ENCODE results near the gene MAN2B2.

MAN2B2 gene

DNA sequence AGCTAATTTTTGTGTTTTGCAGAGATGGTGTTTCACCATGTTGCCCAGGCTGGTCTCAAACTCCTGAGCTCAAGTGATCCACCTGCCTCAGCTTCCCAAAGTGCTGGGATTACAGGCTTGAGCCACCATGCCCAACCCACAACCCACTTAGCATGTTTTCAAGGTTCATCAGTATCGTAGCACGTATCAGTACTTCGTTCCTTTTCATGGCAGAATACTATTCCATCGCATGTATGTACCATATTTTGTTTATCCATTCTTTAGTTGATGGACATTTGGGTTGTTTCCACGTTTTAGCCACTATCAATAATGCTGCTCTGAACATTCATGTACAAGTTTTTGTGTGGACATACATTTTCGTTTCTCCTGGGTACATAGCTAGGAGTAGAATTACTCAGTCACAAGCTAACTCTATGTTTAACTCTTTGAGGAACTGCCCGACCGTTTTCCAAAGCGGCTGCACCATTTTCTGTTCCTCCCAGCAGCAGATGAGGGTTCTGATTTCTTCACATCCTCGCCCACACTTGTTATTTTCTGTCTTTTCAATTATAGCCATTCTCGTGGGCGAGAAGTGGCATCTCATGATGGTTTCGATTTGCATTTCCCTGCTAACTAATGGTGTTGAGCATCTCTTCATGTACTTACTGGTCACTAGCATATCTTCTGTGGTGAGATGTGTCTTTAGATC is 32.5 kb downstream of the MAN2B2 start:
- no peak overlapping the region for H2BK5ac ChIP-seq (ENCODE audit: low read depth, low read length, poor library complexity)
- no peaks in the 10 kb centered on the region for H3K79me2 ChIP-seq (ENCODE audit: control insufficient read depth, insufficient read depth, low read length, poor library complexity)
- H2AFZ ChIP-seq (ENCODE audit: insufficient read depth, low read length, poor library complexity): no peak overlapping the region
- no peak overlapping the region for H2AK5ac ChIP-seq (ENCODE audit: low read length)
- H3K4me2 ChIP-seq (ENCODE audit: low read length): no peak overlapping the region
- peaks cover 10% of the 10 kb centered on the region for H3K9me3 ChIP-seq (ENCODE audit: insufficient read depth, low read depth, low read length)
- no peak overlapping the region for H3K4ac ChIP-seq (ENCODE audit: low read depth, low read length)
- no peak overlapping the region for H4K12ac ChIP-seq (ENCODE audit: low read depth, low read length)
- no peak overlapping the region for H3K27ac ChIP-seq (ENCODE audit: low read depth, low read length)
- WGBS (ENCODE audit: extremely low coverage, insufficient coverage, insufficient read length): no CpG with 5 or more reads among the region's 13 CpGs
- no peak overlapping the region for H3K4me3 ChIP-seq (ENCODE audit: low read depth, low read length)
- no peak overlapping the region for H4K91ac ChIP-seq (ENCODE audit: low read depth, low read length)
- DNase-seq: no peak
- no peak overlapping the region for H3K9ac ChIP-seq (ENCODE audit: low read length)
- no peaks in the 10 kb centered on the region for H3K79me1 ChIP-seq (ENCODE audit: low read length)
- no peak overlapping the region for H2BK12ac ChIP-seq (ENCODE audit: low read length)
- no peaks in the 10 kb centered on the region for H3K27me3 ChIP-seq (ENCODE audit: insufficient read depth, low read length)
- no peak overlapping the region for H3K18ac ChIP-seq (ENCODE audit: low read length)
- H3K36me3 ChIP-seq (ENCODE audit: control insufficient read depth in 1 of 2, insufficient read depth in 2 of 2, low read length in 2 of 2): peaks cover 25 to 29% of the 10 kb centered on the region in 2 experiments
- H3K4me1 ChIP-seq (ENCODE audit: control insufficient read depth in 1 of 2, insufficient read depth in 2 of 2, low read length in 2 of 2): no peaks in the 10 kb centered on the region
- no peak overlapping the region for H2BK120ac ChIP-seq (ENCODE audit: insufficient read depth, low read length, poor library complexity)
- no peak overlapping the region for H3K23ac ChIP-seq (ENCODE audit: low read length)
- H3K14ac ChIP-seq (ENCODE audit: low read length): no peak overlapping the region
- no peak overlapping the region for H4K8ac ChIP-seq (ENCODE audit: low read depth, low read length)

GRCh38 chr4:6608758-6609414 is 33.9 kb downstream of the MAN2B2 start:
- no peak overlapping the region for H3K9ac ChIP-seq (ENCODE audit: low read length)
- H3K36me3 ChIP-seq (ENCODE audit: control insufficient read depth in 1 of 2, insufficient read depth in 2 of 2, low read length in 2 of 2): peaks cover 25 to 29% of the 10 kb centered on the region in 2 experiments
- no peaks in the 10 kb centered on the region for H3K79me2 ChIP-seq (ENCODE audit: control insufficient read depth, insufficient read depth, low read length, poor library complexity)
- H3K4me3 ChIP-seq (ENCODE audit: low read depth, low read length): no peak overlapping the region
- no peak overlapping the region for H2BK120ac ChIP-seq (ENCODE audit: insufficient read depth, low read length, poor library complexity)
- H3K23ac ChIP-seq (ENCODE audit: low read length): no peak overlapping the region
- no peak overlapping the region for H4K12ac ChIP-seq (ENCODE audit: low read depth, low read length)
- H2BK12ac ChIP-seq (ENCODE audit: low read length): no peak overlapping the region
- no peak overlapping the region for H3K18ac ChIP-seq (ENCODE audit: low read length)
- no peak overlapping the region for H2BK5ac ChIP-seq (ENCODE audit: low read depth, low read length, poor library complexity)
- H3K4ac ChIP-seq (ENCODE audit: low read depth, low read length): no peak overlapping the region
- H2AK5ac ChIP-seq (ENCODE audit: low read length): no peak overlapping the region
- no CpG with 5 or more reads among the region's 28 CpGs for WGBS (ENCODE audit: extremely low coverage, insufficient coverage, insufficient read length)
- no peak overlapping the region for H3K27ac ChIP-seq (ENCODE audit: low read depth, low read length)
- H3K14ac ChIP-seq (ENCODE audit: low read length): no peak overlapping the region
- DNase-seq: no peak
- H4K8ac ChIP-seq (ENCODE audit: low read depth, low read length): no peak overlapping the region
- peaks cover 10% of the 10 kb centered on the region for H3K9me3 ChIP-seq (ENCODE audit: insufficient read depth, low read depth, low read length)
- H3K79me1 ChIP-seq (ENCODE audit: low read length): no peaks in the 10 kb centered on the region
- no peak overlapping the region for H2AFZ ChIP-seq (ENCODE audit: insufficient read depth, low read length, poor library complexity)
- H4K91ac ChIP-seq (ENCODE audit: low read depth, low read length): no peak overlapping the region
- H3K27me3 ChIP-seq (ENCODE audit: insufficient read depth, low read length): no peaks in the 10 kb centered on the region
- H3K4me2 ChIP-seq (ENCODE audit: low read length): no peak overlapping the region
- H3K4me1 ChIP-seq (ENCODE audit: control insufficient read depth in 1 of 2, insufficient read depth in 2 of 2, low read length in 2 of 2): no peaks in the 10 kb centered on the region

GRCh38 chr4:6609415-6610079 is 34.6 kb downstream of the MAN2B2 start:
- no peak overlapping the region for H2BK12ac ChIP-seq (ENCODE audit: low read length)
- DNase-seq: no peak
- H3K36me3 ChIP-seq (ENCODE audit: control insufficient read depth in 1 of 2, insufficient read depth in 2 of 2, low read length in 2 of 2): peaks cover 25 to 29% of the 10 kb centered on the region in 2 experiments
- no peak overlapping the region for H3K14ac ChIP-seq (ENCODE audit: low read length)
- no peaks in the 10 kb centered on the region for H3K79me2 ChIP-seq (ENCODE audit: control insufficient read depth, insufficient read depth, low read length, poor library complexity)
- H4K8ac ChIP-seq (ENCODE audit: low read depth, low read length): no peak overlapping the region
- H3K9ac ChIP-seq (ENCODE audit: low read length): no peak overlapping the region
- H2BK5ac ChIP-seq (ENCODE audit: low read depth, low read length, poor library complexity): no peak overlapping the region
- no CpG with 5 or more reads among the region's 26 CpGs for WGBS (ENCODE audit: extremely low coverage, insufficient coverage, insufficient read length)
- H2BK120ac ChIP-seq (ENCODE audit: insufficient read depth, low read length, poor library complexity): no peak overlapping the region
- H3K18ac ChIP-seq (ENCODE audit: low read length): no peak overlapping the region
- no peak overlapping the region for H3K4me3 ChIP-seq (ENCODE audit: low read depth, low read length)
- no peak overlapping the region for H2AFZ ChIP-seq (ENCODE audit: insufficient read depth, low read length, poor library complexity)
- H3K23ac ChIP-seq (ENCODE audit: low read length): no peak overlapping the region
- H3K4me1 ChIP-seq (ENCODE audit: control insufficient read depth in 1 of 2, insufficient read depth in 2 of 2, low read length in 2 of 2): no peaks in the 10 kb centered on the region
- no peak overlapping the region for H3K4ac ChIP-seq (ENCODE audit: low read depth, low read length)
- no peak overlapping the region for H3K4me2 ChIP-seq (ENCODE audit: low read length)
- no peak overlapping the region for H4K12ac ChIP-seq (ENCODE audit: low read depth, low read length)
- no peaks in the 10 kb centered on the region for H3K79me1 ChIP-seq (ENCODE audit: low read length)
- H3K9me3 ChIP-seq (ENCODE audit: insufficient read depth, low read depth, low read length): peaks cover 10% of the 10 kb centered on the region
- no peak overlapping the region for H2AK5ac ChIP-seq (ENCODE audit: low read length)
- H3K27ac ChIP-seq (ENCODE audit: low read depth, low read length): no peak overlapping the region
- H4K91ac ChIP-seq (ENCODE audit: low read depth, low read length): no peak overlapping the region
- H3K27me3 ChIP-seq (ENCODE audit: insufficient read depth, low read length): no peaks in the 10 kb centered on the region

- Histone ChIP-seq H3K4me1 (ENCODE audit: control insufficient read depth in 1 of 2, insufficient read depth in 2 of 2, low read length in 2 of 2) (no peaks in the 10 kb centered on the region), H3K14ac (ENCODE audit: low read length) (no peak overlapping the region), H3K4me3 (ENCODE audit: low read depth, low read length) (no peak overlapping the region), H3K79me2 (ENCODE audit: control insufficient read depth, insufficient read depth, low read length, poor library complexity) (no peaks in the 10 kb centered on the region), H3K4ac (ENCODE audit: low read depth, low read length) (no peak overlapping the region), H4K8ac (ENCODE audit: low read depth, low read length) (no peak overlapping the region), H2AK5ac (ENCODE audit: low read length) (no peak overlapping the region), H3K36me3 (ENCODE audit: control insufficient read depth in 1 of 2, insufficient read depth in 2 of 2, low read length in 2 of 2) (peaks cover 18 to 25% of the 10 kb centered on the region in 2 experiments), H2BK5ac (ENCODE audit: low read depth, low read length, poor library complexity) (no peak overlapping the region), H3K4me2 (ENCODE audit: low read length) (no peak overlapping the region), H3K9ac (ENCODE audit: low read length) (no peak overlapping the region), H3K79me1 (ENCODE audit: low read length) (no peaks in the 10 kb centered on the region), H2AFZ (ENCODE audit: insufficient read depth, low read length, poor library complexity) (no peak overlapping the region), H3K23ac (ENCODE audit: low read length) (no peak overlapping the region), H3K27ac (ENCODE audit: low read depth, low read length) (no peak overlapping the region), H2BK120ac (ENCODE audit: insufficient read depth, low read length, poor library complexity) (no peak overlapping the region), H4K91ac (ENCODE audit: low read depth, low read length) (no peak overlapping the region), H4K12ac (ENCODE audit: low read depth, low read length) (no peak overlapping the region), H2BK12ac (ENCODE audit: low read length) (no peak overlapping the region), H3K18ac (ENCODE audit: low read length) (no peak overlapping the region), H3K27me3 (ENCODE audit: insufficient read depth, low read length) (no peaks in the 10 kb centered on the region), H3K9me3 (ENCODE audit: insufficient read depth, low read depth, low read length) (peaks cover 5% of the 10 kb centered on the region)
- no CpG with 5 or more reads among the region's 24 CpGs for WGBS (ENCODE audit: extremely low coverage, insufficient coverage, insufficient read length)
- no peak for DNase-seq
These were observed 36.0 kb downstream of the MAN2B2 start for GRCh38 chr4:6610856-6611430.
